ENCODE results near the gene CD209.

The CD209 gene

GRCh38 chr19:7738023-7738422 is 9.3 kb downstream of the CD209 start:
- 73 to 78% methylated on average over 6 to 7 of the region's 7 CpGs for WGBS, 2 experiments (ENCODE audit: insufficient coverage in 2 of 2)
- no peaks in the 10 kb centered on the region for H3K4me1 ChIP-seq (ENCODE audit: control insufficient read depth, insufficient read depth, low read length, poor library complexity, severe bottlenecking)

DNA sequence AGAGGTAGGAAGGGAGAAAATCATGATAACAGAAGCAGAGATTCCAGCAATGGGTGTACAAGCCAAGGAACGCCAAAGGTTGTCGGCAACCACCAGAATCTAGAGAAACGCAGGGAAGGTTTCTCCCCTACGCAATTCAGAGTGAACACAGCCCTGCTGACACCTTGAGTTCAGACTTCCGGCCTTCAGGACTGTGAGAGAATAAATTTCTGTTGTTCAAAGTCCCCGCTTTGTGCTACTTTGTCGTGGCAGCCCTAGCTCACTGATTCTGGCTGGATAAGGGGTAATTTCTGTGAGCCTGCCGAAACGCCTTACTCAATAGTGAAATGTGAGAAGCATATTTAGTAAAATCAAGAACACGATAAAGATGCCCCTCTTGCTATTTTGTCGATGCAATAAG is 10.1 kb downstream of the CD209 start:
- Histone ChIP-seq H3K36me3 (ENCODE audit: control insufficient read depth, insufficient read depth, low read length) (no peaks in the 10 kb centered on the region), H3K27ac (ENCODE audit: low read depth, low read length, severe bottlenecking) (no peak overlapping the region), H3K4me3 (ENCODE audit: extremely low read depth, insufficient read depth, low read length, poor library complexity, severe bottlenecking) (no peak overlapping the region), H3K9me3 (ENCODE audit: control insufficient read depth, low read length) (no peaks in the 10 kb centered on the region), H3K4me1 (ENCODE audit: control insufficient read depth, insufficient read depth, low read length, poor library complexity, severe bottlenecking) (no peaks in the 10 kb centered on the region)
- WGBS, 2 experiments (ENCODE audit: insufficient coverage in 2 of 2): 83% methylated on average over 11 of the region's 11 CpGs

More at GRCh38 chr19:7738023-7738422, 9.3 kb downstream of the CD209 start:
- Histone ChIP-seq H3K36me3 (ENCODE audit: control insufficient read depth, insufficient read depth, low read length) (no peaks in the 10 kb centered on the region), H3K27ac (ENCODE audit: low read depth, low read length, severe bottlenecking) (no peak overlapping the region), H3K9me3 (ENCODE audit: control insufficient read depth, low read length) (no peaks in the 10 kb centered on the region), H3K4me3 (ENCODE audit: extremely low read depth, insufficient read depth, low read length, poor library complexity, severe bottlenecking) (no peak overlapping the region)

GRCh38 chr19:7736148-7736547 is 11.2 kb downstream of the CD209 start:
- Histone ChIP-seq H3K36me3 (ENCODE audit: control insufficient read depth, insufficient read depth, low read length) (no peaks in the 10 kb centered on the region), H3K27ac (ENCODE audit: low read depth, low read length, severe bottlenecking) (no peak overlapping the region), H3K4me3 (ENCODE audit: extremely low read depth, insufficient read depth, low read length, poor library complexity, severe bottlenecking) (no peak overlapping the region), H3K4me1 (ENCODE audit: control insufficient read depth, insufficient read depth, low read length, poor library complexity, severe bottlenecking) (no peaks in the 10 kb centered on the region), H3K9me3 (ENCODE audit: control insufficient read depth, low read length) (no peaks in the 10 kb centered on the region)
- WGBS, 2 experiments (ENCODE audit: insufficient coverage in 2 of 2): 53 to 67% methylated on average over 1 of the region's 1 CpG

GRCh38 chr19:7734220-7735203 is 12.8 kb downstream of the CD209 start:
- 66 to 69% methylated on average over 8 to 9 of the region's 12 CpGs for WGBS, 2 experiments (ENCODE audit: insufficient coverage in 2 of 2)
- Histone ChIP-seq H3K9me3 (ENCODE audit: control insufficient read depth, low read length) (no peaks in the 10 kb centered on the region), H3K4me1 (ENCODE audit: control insufficient read depth, insufficient read depth, low read length, poor library complexity, severe bottlenecking) (no peaks in the 10 kb centered on the region), H3K36me3 (ENCODE audit: control insufficient read depth, insufficient read depth, low read length) (no peaks in the 10 kb centered on the region), H3K27ac (ENCODE audit: low read depth, low read length, severe bottlenecking) (no peak overlapping the region), H3K4me3 (ENCODE audit: extremely low read depth, insufficient read depth, low read length, poor library complexity, severe bottlenecking) (no peak overlapping the region)

DNA sequence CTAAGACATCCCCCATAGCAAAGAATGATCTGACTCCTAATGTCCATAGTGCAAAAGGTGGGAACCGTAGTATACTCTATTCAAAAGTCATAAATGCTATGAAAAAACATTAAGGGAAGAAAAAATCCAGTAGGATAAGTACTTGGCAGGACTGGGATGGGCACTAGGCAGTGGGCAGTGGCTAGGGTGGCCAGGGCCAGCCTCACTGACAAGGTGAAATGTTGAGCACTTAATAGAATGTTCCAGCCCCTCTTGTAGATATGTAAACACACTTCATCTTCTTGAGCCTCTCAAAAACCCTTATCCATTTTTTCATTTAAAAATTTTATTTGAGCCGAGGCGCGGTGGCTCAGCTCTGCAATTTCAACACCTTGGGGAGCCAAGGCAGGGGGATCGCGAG is 14.0 kb downstream of the CD209 start:
- WGBS, 2 experiments (ENCODE audit: insufficient coverage in 2 of 2): 46 to 72% methylated on average over 3 to 4 of the region's 6 CpGs
- H3K36me3 ChIP-seq (ENCODE audit: control insufficient read depth, insufficient read depth, low read length): no peaks in the 10 kb centered on the region
- no peaks in the 10 kb centered on the region for H3K4me1 ChIP-seq (ENCODE audit: control insufficient read depth, insufficient read depth, low read length, poor library complexity, severe bottlenecking)
- H3K4me3 ChIP-seq (ENCODE audit: extremely low read depth, insufficient read depth, low read length, poor library complexity, severe bottlenecking): no peak overlapping the region
- no peak overlapping the region for H3K27ac ChIP-seq (ENCODE audit: low read depth, low read length, severe bottlenecking)
- no peaks in the 10 kb centered on the region for H3K9me3 ChIP-seq (ENCODE audit: control insufficient read depth, low read length)

DNA sequence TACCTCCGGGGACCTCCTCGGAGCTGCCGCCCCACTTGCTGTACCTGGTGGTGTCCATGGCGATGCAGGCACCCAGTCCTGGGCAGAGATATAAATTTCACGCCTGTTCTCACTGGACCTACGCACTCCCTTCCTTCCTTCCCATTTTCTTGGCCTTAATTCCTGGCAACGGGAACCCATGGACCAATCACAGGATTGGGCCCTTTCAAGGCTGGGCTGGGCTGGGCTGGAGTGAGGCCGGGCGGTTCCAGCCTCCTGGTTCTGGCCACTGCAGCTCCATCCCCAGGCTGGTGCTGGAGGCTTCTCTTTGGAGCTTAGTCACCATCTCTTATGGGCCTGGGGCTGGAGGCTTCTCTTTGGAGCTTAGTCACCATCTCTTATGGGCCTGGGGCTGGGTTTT is 15.3 kb downstream of the CD209 start, which contains the start of gene CLEC4G:
Gene CLEC4G (minus strand): TSS at position 66 of the 400 bp plus-strand sequence. CDS start 8 bp downstream, at position 58.
- H3K27ac ChIP-seq (ENCODE audit: low read depth, low read length, severe bottlenecking): no peak within 1 kb of the TSS
- H3K4me3 ChIP-seq (ENCODE audit: extremely low read depth, insufficient read depth, low read length, poor library complexity, severe bottlenecking): no peak within 1 kb of the TSS
- H3K9me3 ChIP-seq (ENCODE audit: control insufficient read depth, low read length): no peaks in the 10 kb centered on the region
- H3K36me3 ChIP-seq (ENCODE audit: control insufficient read depth, insufficient read depth, low read length): no peaks in the 10 kb centered on the region
- 42 to 54% methylated on average over 9 of the region's 9 CpGs for WGBS, 2 experiments (ENCODE audit: insufficient coverage in 2 of 2)
- H3K4me1 ChIP-seq (ENCODE audit: control insufficient read depth, insufficient read depth, low read length, poor library complexity, severe bottlenecking): no peaks in the 10 kb centered on the region

DNA sequence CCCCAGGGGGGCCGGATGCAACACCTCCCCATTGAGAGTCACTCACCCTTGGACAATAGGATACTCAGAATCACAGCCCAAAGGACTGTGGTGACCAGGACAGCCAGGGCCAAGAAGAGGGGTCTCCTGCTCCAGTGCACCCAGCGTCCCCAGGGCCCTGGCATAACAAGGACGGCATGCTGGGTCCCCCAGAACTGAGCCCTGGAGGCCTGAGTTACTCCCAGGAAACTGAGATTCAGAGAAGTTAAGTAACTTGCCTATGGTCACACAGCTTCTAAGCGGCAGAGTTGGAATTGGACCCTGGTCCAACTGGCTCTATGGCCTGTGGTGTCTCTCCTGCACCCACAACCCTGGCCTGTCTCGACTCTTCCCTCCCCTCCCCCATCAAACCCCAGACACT is 15.7 kb downstream of the CD209 start:
- no peaks in the 10 kb centered on the region for H3K4me1 ChIP-seq (ENCODE audit: control insufficient read depth, insufficient read depth, low read length, poor library complexity, severe bottlenecking)
- H3K27ac ChIP-seq (ENCODE audit: low read depth, low read length, severe bottlenecking): no peak overlapping the region
- no peaks in the 10 kb centered on the region for H3K9me3 ChIP-seq (ENCODE audit: control insufficient read depth, low read length)
- H3K36me3 ChIP-seq (ENCODE audit: control insufficient read depth, insufficient read depth, low read length): no peaks in the 10 kb centered on the region
- H3K4me3 ChIP-seq (ENCODE audit: extremely low read depth, insufficient read depth, low read length, poor library complexity, severe bottlenecking): no peak overlapping the region
- WGBS, 2 experiments (ENCODE audit: insufficient coverage in 2 of 2): 49 to 55% methylated on average over 4 to 5 of the region's 5 CpGs

GRCh38 chr19:7731218-7731595 is 16.1 kb downstream of the CD209 start:
- Histone ChIP-seq H3K27ac (ENCODE audit: low read depth, low read length, severe bottlenecking) (no peak overlapping the region), H3K9me3 (ENCODE audit: control insufficient read depth, low read length) (no peaks in the 10 kb centered on the region), H3K4me3 (ENCODE audit: extremely low read depth, insufficient read depth, low read length, poor library complexity, severe bottlenecking) (no peak overlapping the region), H3K4me1 (ENCODE audit: control insufficient read depth, insufficient read depth, low read length, poor library complexity, severe bottlenecking) (no peaks in the 10 kb centered on the region), H3K36me3 (ENCODE audit: control insufficient read depth, insufficient read depth, low read length) (no peaks in the 10 kb centered on the region)
- WGBS, 2 experiments (ENCODE audit: insufficient coverage in 2 of 2): 70% methylated on average over 33 to 39 of the region's 39 CpGs

DNA sequence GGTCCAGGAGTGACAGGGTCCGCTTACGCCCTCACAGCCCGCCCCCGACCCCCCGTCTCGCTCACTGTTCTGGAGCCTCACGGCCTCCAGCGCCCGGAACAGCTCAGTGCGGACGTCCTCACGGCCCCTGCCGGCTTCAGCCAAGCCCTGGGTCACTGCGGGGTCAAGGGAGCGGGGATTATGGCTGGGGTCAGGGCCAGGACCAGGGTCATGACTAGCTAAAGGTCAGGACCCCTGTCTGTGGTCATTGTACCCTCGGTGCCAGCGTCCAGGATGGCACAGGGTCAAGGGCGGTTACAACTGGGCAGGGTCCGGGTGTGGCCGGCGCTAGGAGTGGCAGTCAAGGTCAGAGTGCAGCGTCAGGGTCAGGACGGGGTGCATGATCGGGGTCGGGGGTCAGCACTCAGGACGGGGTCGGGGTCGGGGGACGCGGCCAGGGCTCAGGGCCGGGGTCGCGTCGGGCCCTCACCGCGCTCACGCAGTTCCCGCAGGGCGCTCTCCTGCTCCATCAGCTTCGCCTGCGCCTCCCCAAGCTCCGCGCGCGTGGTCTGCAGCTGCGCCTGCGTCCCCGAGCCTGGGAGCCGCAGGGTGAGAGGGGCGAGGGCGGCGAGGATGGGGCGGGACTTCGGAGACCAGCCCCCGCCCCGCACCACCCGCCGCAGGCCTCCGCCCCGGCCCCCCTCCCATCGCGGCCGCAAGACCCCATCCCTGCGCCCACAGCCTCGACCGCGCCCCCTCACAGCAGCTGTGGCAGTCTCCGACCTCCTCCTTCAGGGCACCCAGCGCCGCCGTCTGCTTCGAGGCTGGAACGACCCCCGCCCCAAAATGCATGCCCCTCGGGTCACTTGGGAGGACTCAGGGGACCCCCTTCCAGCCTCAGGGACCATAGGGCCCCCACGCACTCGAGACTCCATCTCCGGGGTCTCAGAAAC is 16.8 kb downstream of the CD209 start:
- WGBS, 2 experiments (ENCODE audit: insufficient coverage in 2 of 2): 20% methylated on average over 57 to 59 of the region's 78 CpGs
- no peak overlapping the region for H3K4me3 ChIP-seq (ENCODE audit: extremely low read depth, insufficient read depth, low read length, poor library complexity, severe bottlenecking)

GRCh38 chr19:7729831-7730285 is 17.5 kb downstream of the CD209 start:
- no peaks in the 10 kb centered on the region for H3K4me1 ChIP-seq (ENCODE audit: control insufficient read depth, insufficient read depth, low read length, poor library complexity, severe bottlenecking)
- WGBS, 2 experiments (ENCODE audit: insufficient coverage in 2 of 2): 35 to 41% methylated on average over 31 to 32 of the region's 34 CpGs
- H3K9me3 ChIP-seq (ENCODE audit: control insufficient read depth, low read length): no peaks in the 10 kb centered on the region
- H3K27ac ChIP-seq (ENCODE audit: low read depth, low read length, severe bottlenecking): no peak overlapping the region
- H3K36me3 ChIP-seq (ENCODE audit: control insufficient read depth, insufficient read depth, low read length): no peaks in the 10 kb centered on the region
- no peak overlapping the region for H3K4me3 ChIP-seq (ENCODE audit: extremely low read depth, insufficient read depth, low read length, poor library complexity, severe bottlenecking)

More for the DNA sequence above, 16.8 kb downstream of the CD209 start:
- Histone ChIP-seq H3K27ac (ENCODE audit: low read depth, low read length, severe bottlenecking) (no peak overlapping the region), H3K9me3 (ENCODE audit: control insufficient read depth, low read length) (no peaks in the 10 kb centered on the region), H3K36me3 (ENCODE audit: control insufficient read depth, insufficient read depth, low read length) (no peaks in the 10 kb centered on the region), H3K4me1 (ENCODE audit: control insufficient read depth, insufficient read depth, low read length, poor library complexity, severe bottlenecking) (no peaks in the 10 kb centered on the region)
